ENCODE results near the gene MICU2.

MICU2 gene, protein sequence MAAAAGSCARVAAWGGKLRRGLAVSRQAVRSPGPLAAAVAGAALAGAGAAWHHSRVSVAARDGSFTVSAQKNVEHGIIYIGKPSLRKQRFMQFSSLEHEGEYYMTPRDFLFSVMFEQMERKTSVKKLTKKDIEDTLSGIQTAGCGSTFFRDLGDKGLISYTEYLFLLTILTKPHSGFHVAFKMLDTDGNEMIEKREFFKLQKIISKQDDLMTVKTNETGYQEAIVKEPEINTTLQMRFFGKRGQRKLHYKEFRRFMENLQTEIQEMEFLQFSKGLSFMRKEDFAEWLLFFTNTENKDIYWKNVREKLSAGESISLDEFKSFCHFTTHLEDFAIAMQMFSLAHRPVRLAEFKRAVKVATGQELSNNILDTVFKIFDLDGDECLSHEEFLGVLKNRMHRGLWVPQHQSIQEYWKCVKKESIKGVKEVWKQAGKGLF

GRCh38 chr13:21603531-21604448 is at the start of gene MICU2:
TSS of gene MICU2 (minus strand) at chr13:21604170. CDS start at chr13:21604148, 22 bp downstream.
- DNase-seq = peak; percentile 31

DNA sequence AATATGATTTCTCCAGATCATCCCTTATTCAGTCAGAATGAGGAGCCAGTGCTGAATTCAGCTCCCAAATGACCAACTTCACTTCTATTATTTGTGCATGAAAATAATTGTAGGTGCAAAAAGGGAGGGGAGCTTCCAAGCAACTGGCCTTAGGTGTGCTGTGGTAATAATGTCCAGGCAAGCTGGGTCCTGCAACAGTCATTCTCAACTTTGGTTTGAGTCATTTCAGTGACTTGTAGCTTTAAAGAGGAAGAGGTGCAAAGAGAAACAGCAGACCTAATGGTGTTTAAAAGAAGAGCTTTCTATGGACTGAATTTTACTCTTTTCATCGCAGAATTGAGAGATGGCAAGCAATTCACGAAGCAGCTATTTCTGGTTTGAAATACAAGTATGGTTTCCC is 37.7 kb upstream of the MICU2 start:
- DNase-seq = no peak

DNA sequence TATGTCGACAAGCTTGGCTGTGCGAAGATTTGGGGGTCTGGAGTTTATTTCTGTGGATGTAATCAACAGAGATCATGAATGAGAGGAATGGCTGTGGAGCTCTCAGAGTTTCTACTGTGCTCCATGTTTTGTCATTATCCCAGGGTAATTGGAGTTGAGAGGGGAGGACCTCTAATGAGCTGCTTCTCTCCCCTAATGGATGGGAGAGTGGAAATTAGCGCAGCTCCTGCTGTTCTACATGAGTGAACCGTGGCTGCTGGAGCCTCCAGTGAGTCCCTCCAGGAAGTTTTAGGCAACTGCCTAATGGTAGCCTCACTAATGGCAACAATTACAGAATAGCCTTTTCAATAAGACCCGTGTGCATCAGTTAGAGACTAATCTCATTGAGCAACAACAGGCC is 35.6 kb upstream of the MICU2 start:
- DNase-seq = peak; percentile 21

GRCh38 chr13:21638319-21639282 is 34.6 kb upstream of the MICU2 start:
- DNase-seq = peak; percentile 10

- DNase-seq = peak; percentile 21
Observed at GRCh38 chr13:21637296-21637695, 33.3 kb upstream of the MICU2 start.

- DNase-seq = no peak
Observed at GRCh38 chr13:21636656-21637055, 32.7 kb upstream of the MICU2 start.

DNA sequence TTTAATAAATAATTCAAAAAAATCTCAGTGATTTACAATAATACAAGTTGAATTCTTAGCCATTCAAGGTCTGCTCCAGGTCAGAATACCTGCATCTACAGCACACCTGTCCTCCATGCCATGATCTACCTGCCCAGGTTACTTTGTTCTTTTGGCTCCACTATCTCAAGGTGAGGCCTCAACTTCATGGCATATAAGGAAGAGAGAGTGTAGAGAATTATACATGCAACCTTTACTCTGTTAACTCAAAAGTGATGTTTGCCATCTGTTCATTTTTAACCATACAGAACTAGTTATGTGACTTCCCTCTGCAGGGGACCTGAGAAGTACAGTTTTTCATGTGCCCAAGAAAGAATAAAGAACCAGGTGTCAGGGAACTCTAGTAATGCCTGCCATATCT is 28.2 kb upstream of the MICU2 start:
- no peak for DNase-seq

DNA sequence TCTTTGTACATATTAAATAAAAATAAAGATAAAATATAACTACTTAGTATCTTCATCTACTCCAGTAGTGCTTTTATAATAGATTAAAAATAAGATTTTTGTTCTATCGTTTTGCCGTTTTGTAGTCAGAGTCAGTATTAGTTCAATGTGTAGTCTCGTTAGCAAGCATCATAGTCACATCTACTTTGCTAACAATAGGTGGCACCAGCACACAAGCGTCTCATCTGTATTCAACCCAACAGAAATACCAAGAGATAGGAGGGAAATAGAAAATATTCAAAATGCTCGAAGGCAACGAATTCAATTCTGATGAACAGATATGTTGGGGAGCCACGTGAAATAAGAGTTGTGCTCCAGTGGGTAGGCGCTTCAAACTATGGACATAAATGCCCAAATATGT is 21.4 kb upstream of the MICU2 start:
- no peak for DNase-seq

DNA sequence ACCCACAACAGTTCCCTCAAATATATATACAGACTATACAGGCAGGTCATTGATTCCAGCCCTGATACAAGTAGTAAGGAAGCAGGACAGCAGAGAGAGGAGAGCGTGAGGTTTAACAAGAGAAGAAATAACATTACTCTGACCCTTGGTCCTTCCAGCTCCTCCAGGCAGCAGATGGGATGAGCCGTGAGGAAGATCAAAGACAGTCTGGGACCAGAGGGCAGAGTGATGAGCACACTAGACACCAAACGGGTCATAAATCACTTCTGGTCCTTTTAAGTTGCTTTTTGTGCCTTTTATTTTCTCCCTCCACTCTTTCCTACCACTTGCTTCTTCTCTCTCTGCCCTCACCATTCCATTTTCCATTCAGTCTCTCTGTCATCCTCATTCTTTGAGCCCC is 16.9 kb upstream of the MICU2 start:
- no peak for DNase-seq

GRCh38 chr13:21619633-21620220 is 15.8 kb upstream of the MICU2 start:
- no peak for DNase-seq

DNA sequence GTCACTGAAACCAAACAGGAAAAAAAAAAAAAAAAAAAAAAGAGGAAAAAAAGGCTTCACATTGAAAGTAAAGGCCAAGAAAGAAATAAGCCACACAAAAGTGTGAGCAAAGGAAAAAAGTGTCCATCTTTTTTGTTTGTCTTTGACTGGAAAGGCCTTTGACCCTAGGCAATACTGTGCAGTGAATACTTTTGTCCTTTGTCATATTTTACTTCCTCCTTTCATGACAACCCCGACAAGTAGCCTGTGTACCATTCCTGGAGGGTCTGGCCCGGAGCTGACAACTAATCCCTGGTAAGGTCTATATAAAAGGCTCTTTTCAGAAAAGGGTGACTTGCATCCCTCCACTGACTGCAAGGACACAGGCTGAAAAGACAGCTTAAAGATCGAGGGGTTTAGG is 12.9 kb upstream of the MICU2 start:
- no peak for DNase-seq

GRCh38 chr13:21616205-21616866 is 12.4 kb upstream of the MICU2 start:
- no peak for DNase-seq

GRCh38 chr13:21615427-21615826 is 11.5 kb upstream of the MICU2 start:
- no peak for DNase-seq

- no peak for DNase-seq
Observed at GRCh38 chr13:21613791-21614190, 9.8 kb upstream of the MICU2 start.

DNA sequence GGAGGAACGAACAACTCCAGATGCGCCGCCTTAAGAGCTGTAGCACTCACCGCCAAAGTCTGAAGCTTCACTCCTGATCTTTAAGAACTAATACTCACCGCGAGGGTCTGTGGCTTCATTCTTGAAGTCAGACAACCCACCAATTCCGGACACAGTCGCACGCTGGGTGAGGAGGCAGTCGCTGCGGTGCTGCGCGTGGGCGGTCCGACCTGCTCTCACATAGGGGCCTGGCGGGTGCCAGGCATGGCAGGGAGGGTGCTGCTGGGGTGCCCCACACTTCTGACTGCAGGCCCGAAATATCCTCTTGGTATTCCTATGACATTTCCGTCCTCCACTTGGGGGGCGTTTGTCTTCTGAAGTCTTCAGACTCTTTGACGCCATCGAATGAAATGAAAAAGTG is 7.4 kb upstream of the MICU2 start:
- no peak for DNase-seq

- no peak for DNase-seq
Observed at GRCh38 chr13:21610687-21611086, 6.7 kb upstream of the MICU2 start.

- DNase-seq = no peak
Observed at GRCh38 chr13:21608961-21609360, 5.0 kb upstream of the MICU2 start.

DNA sequence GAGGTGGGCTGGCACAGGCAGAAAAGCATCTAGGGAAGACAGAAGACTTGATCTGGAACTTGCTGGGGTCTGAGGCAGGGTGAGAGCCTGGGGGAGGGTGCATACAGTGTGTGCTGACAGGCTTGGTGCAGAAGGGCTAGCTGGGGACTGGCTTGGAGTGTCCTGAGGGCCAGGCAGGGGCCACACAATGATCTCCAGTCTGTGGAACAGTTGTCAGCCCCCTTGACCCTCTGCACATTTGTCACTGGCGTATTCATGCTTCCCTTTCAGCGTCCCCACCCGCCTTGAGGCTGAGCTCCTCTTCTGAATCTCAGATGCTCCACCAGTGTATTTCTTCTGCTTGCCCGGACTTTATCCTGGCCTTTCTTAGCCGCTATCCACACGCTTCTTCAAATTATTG is 2.8 kb upstream of the MICU2 start:
- DNase-seq = no peak

DNA sequence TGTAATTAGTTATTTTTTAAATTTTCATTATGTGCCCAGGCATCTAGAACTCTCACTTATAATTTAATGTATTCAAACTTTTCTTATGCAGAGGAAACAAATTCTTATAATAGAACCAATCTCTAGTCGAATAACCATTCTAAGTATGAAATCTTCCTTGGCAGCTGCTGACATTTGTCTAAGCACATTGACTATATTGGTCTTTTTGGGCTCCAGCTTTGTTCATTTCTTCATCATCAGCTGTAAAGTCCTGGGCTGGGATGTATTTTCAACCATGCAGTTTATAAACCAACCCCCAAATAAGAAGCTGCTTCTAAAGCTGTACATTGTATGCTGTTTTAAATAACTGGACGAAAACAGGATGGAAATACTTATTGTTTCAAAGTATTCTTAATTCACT is 2.3 kb upstream of the MICU2 start:
- DNase-seq = no peak

DNA sequence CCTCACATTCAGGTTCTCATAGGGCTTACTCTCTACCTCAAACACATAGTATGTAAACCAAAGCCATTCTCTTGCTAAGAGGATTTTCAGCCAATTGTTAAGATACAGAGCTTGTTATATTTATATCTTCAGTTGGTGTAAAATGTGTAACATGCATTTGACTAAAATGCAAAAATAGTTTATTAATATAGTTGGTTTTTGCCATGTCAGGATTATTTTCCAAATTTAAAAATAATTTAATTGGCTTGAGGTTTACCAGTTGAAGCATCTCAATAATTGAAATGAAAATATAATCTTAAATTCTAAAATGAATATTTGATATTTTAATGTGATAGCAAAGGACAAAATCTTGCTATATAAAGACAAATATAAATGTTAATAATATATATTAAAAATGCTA is 7.2 kb downstream of the MICU2 start:
- no peak for DNase-seq

DNA sequence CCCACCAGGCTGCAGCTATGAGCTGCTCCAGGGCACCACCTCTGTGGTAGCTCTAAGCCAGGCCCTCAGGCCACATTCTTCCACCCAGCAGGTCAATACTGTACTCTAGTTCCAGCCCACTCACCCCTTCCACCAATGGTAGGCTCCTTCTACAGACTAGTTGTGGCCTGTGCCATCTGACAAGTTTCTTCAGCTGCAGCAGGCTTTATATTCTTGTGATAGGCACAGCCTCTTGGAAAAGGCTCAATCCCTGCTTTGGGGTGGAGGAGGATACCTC is 8.5 kb downstream of the MICU2 start:
- DNase-seq = no peak
